Activated T-helper 2 cell treated with anti-CD3 and anti-CD28 coated beads, Interferon-gamma antibody, Interleukin-2, Interleukin-4, amounts not matched to agents 10 μg/mL and 5 μg/mL and 100 μg/mL, durations not matched to agents 14 hours and 24 hours and 36 hours (primary cell): ENCODE data around the gene PPM1F. TPM values are rescaled to one million over a fixed set of nuclear protein-coding genes. Genes with fewer than 3 reads are reported as not detected.
"Not testable (repeated sequence)": the region's sequence is repeated elsewhere in the genome, so short reads cannot be mapped to it uniquely, and the experiment has no call there.

Experiments used
- DNase-seq: peaks from one replicate; pipeline ENCODE4 v3.0.0; 2021; ENCODE audit warnings: low spot score
- H3K27ac Mint-ChIP-seq: one replicate; pipeline ENCODE4 v1.8.0; 2021; ENCODE audit warnings: mixed read lengths
- H3K27me3 Mint-ChIP-seq: one replicate; pipeline ENCODE4 v1.8.0; 2021; ENCODE audit warnings: low read depth, mixed read lengths
- H3K36me3 Mint-ChIP-seq: one replicate; pipeline ENCODE4 v1.8.0; 2021; ENCODE audit warnings: low read depth, mixed read lengths
- H3K4me1 Mint-ChIP-seq: one replicate; pipeline ENCODE4 v1.8.0; 2021; ENCODE audit warnings: low read depth, mixed read lengths
- H3K4me3 Mint-ChIP-seq: one replicate; pipeline ENCODE4 v1.8.0; 2021; ENCODE audit warnings: low read depth, mild to moderate bottlenecking, moderate library complexity, mixed read lengths
- H3K9me3 Mint-ChIP-seq: one replicate; pipeline ENCODE4 v1.8.0; 2021; ENCODE audit warnings: mixed read lengths
- intact Hi-C: fragments of 100-400 bp; cut with micrococcal nuclease; formaldehyde crosslinking; loops from one replicate; pipeline ENCODE4 v1.15.1; 2023
- total RNA-seq: library from RNA; stranded (reverse); gene quantifications from 2 replicates; pipeline ENCODE4 v1.2.3, GENCODE V29; 2022

The PPM1F gene
- total RNA-seq, 1 donor from 2014 or later, result 26.4 TPM

- H3K9me3 Mint-ChIP-seq, intact Hi-C loops, DNase-seq, H3K36me3 Mint-ChIP-seq, H3K4me3 Mint-ChIP-seq, H3K27ac Mint-ChIP-seq, H3K4me1 Mint-ChIP-seq, H3K27me3 Mint-ChIP-seq: not testable (repeated sequence)
These were observed 42.3 kb downstream of the PPM1F start for GRCh38 chr22:21910367-21910766.

- Mint-ChIP-seq H3K4me1 (no peaks in the 10 kb centered on the region), H3K27me3 (no peaks in the 10 kb centered on the region), H3K27ac (no peak overlapping the region), H3K4me3 (no peak overlapping the region), H3K9me3 (no peaks in the 10 kb centered on the region), H3K36me3 (no peaks in the 10 kb centered on the region)
- intact Hi-C loops, result no loop called here
- no peak for DNase-seq
These were observed 42.8 kb downstream of the PPM1F start for GRCh38 chr22:21909871-21910270.

DNA sequence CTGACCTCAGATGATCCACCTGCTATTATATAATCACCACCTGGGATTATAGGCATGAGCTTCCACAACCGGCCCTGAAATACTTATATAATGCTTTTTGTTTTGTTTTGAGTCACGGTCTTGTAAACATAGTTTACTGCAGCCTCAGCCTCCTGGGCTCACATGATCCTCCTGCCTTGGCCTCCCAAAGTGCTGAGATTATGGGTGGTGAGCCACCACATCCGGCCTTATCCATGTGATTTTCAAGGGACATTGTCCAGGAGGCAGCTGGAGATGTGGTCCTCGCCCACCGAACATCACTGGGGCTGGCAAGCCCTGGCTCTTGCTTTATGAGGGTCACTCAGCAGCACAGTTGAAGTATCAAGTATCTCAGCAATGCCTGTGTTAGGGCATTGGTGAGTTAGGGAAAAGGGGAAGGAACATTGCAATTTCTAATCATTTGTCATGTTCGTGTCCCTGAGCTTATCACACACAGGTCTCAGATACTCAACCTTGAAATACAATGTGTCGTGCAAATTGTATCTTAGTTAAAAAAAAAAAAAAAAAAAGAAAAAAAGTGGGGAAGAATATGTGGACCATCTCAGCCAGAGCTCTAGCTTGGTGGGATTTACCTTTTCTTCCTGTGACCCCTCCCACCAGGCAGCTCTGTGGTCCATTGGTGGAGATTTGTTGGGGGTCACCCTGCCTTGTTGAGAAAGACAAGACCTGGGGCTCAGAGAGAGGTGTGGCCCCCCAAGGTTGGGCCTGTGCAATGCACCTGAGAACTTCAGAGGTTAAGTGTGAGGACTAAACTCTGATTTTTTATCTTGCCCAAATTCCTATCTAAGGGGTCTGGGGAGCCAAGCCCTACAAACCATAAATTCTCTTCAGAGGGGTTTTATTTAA is 44.8 kb downstream of the PPM1F start:
- no peaks in the 10 kb centered on the region for H3K36me3 Mint-ChIP-seq
- no peak overlapping the region for H3K27ac Mint-ChIP-seq
- intact Hi-C loops, result no loop called here

DNA sequence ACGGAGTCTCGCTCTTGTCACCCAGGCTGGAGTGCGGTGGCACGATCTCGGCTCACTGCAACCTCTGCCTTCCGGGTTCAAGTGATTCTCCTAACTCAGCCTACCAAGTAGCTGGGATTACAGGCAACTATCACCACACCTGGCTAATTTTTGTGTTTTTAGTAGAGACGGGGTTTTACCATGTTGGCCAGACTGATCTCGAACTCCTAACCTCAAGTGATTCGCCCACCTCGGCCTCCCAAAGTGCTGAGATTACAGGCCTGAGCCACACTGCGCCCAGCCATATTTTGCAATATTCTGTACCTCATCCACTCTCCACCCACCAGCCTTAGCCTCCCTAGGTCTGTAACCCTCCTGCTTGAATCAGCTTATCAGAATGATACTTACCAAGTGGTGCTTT is 47.4 kb downstream of the PPM1F start:
- H3K4me1 Mint-ChIP-seq, H3K27ac Mint-ChIP-seq, H3K4me3 Mint-ChIP-seq, intact Hi-C loops, H3K9me3 Mint-ChIP-seq, H3K27me3 Mint-ChIP-seq, DNase-seq, H3K36me3 Mint-ChIP-seq: not testable (repeated sequence)

More for the DNA sequence above, 44.8 kb downstream of the PPM1F start:
- Mint-ChIP-seq H3K27me3 (no peaks in the 10 kb centered on the region), H3K4me1 (no peaks in the 10 kb centered on the region), H3K9me3 (no peaks in the 10 kb centered on the region), H3K4me3 (no peak overlapping the region)
- no peak for DNase-seq

DNA sequence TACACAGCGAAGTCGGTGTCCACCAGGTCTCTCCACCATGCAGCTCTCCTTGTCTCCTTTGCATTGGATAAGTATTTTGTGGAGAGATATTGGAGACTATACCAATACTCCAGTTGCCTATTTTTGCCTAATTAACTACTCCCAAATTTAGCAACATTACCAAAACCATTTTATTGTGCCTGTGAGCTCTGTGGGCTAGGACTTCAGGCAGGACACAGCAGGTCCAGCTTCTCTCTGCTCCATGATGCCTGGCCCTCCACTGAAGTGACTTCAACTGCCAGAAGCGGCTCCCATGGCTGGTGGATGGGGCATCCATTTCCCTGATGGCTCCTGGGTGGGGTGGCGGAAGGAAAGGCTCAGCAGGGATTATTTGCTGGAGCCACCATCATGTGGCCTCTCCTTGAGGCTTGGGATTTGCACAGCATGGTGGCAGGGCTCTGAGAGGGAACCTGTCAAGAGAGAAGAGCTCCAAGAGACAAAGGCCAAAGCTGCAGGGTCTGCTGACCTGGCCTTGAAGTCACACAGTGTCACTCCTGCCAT is 48.3 kb downstream of the PPM1F start:
- no peak overlapping the region for H3K27ac Mint-ChIP-seq

GRCh38 chr22:21903283-21903682 is 49.4 kb downstream of the PPM1F start:
- DNase-seq, result no peak
- Mint-ChIP-seq H3K27ac (no peak overlapping the region), H3K4me3 (no peak overlapping the region), H3K9me3 (no peaks in the 10 kb centered on the region), H3K36me3 (no peaks in the 10 kb centered on the region), H3K4me1 (no peaks in the 10 kb centered on the region), H3K27me3 (peaks cover 4% of the 10 kb centered on the region)
- intact Hi-C loops, result no loop called here

More for the DNA sequence above, 48.3 kb downstream of the PPM1F start:
- intact Hi-C loops, result no loop called here
- H3K9me3 Mint-ChIP-seq, result no peaks in the 10 kb centered on the region
- H3K36me3 Mint-ChIP-seq, result no peaks in the 10 kb centered on the region
- no peaks in the 10 kb centered on the region for H3K4me1 Mint-ChIP-seq
- H3K27me3 Mint-ChIP-seq, result peaks cover 4% of the 10 kb centered on the region
- no peak for DNase-seq
- H3K4me3 Mint-ChIP-seq, result no peak overlapping the region

- H3K4me3 Mint-ChIP-seq, result no peak overlapping the region
- no peak for DNase-seq
- intact Hi-C loops, result no loop called here
- no peaks in the 10 kb centered on the region for H3K9me3 Mint-ChIP-seq
- H3K27me3 Mint-ChIP-seq, result peaks cover 6% of the 10 kb centered on the region
- no peaks in the 10 kb centered on the region for H3K36me3 Mint-ChIP-seq
- no peak overlapping the region for H3K27ac Mint-ChIP-seq
- no peaks in the 10 kb centered on the region for H3K4me1 Mint-ChIP-seq
These were observed 50.2 kb downstream of the PPM1F start for GRCh38 chr22:21902296-21903087.

DNA sequence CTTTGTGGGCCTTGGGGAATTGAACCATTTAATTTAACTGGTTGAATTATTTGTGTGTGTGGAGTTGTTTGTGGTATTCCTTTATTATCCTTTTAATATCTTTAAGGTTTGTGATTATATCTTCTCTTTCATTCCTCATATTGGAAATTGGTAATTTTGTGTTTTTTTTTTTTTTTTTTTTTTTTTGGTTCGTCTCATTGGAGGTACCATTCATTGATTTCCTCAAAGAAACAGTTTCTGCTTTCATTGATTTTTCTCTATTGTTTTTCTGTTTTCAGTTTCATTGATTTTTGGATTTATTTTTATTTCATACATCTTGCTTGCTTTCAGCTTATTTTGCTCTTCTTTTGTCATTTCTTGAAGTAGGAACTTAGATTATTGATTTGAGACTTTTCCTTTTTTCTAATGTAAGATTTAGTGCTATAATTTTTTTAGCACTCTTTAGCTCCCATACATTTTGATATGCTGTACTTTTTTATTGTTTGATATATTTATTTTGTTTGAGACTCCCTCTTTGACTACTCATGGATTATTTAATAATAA is 54.2 kb downstream of the PPM1F start:
- H3K27ac Mint-ChIP-seq, result no peak overlapping the region
- H3K4me1 Mint-ChIP-seq, result no peaks in the 10 kb centered on the region
- intact Hi-C loops, result no loop called here
- no peak for DNase-seq
- peaks cover 19% of the 10 kb centered on the region for H3K27me3 Mint-ChIP-seq
- H3K36me3 Mint-ChIP-seq, result no peaks in the 10 kb centered on the region
- H3K9me3 Mint-ChIP-seq, result no peaks in the 10 kb centered on the region
- H3K4me3 Mint-ChIP-seq, result no peak overlapping the region

- Mint-ChIP-seq H3K36me3 (no peaks in the 10 kb centered on the region), H3K4me1 (no peaks in the 10 kb centered on the region), H3K4me3 (no peak overlapping the region), H3K9me3 (no peaks in the 10 kb centered on the region), H3K27me3 (peaks cover 19% of the 10 kb centered on the region), H3K27ac (no peak overlapping the region)
- no peak for DNase-seq
- intact Hi-C loops, result no loop called here
These were observed 55.6 kb downstream of the PPM1F start for GRCh38 chr22:21896951-21897513.

GRCh38 chr22:21896275-21896674 is 56.4 kb downstream of the PPM1F start:
- DNase-seq, H3K4me3 Mint-ChIP-seq, H3K36me3 Mint-ChIP-seq, intact Hi-C loops, H3K4me1 Mint-ChIP-seq, H3K9me3 Mint-ChIP-seq, H3K27ac Mint-ChIP-seq: not testable (repeated sequence)
- H3K27me3 Mint-ChIP-seq, result peaks cover 19% of the 10 kb centered on the region

DNA sequence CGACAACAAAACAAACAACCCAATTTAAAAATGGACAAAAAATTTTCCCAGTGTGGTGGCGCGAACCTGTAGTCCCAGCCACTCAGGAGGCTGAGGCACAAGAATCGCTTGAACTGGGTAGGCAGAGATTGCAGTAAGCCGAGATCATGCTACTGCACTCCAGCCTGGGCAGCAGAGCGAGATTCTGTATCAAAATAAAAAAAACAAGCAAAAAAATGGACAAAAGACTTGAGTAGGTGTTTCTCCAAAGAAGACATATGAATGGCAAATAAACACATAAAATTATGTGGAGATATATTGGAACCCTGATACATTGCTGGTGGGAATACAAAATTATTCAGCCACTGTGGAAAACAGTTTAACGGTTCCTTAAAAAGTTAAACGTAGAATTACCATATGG is 57.8 kb downstream of the PPM1F start:
- Mint-ChIP-seq H3K9me3 (no peaks in the 10 kb centered on the region), H3K36me3 (no peaks in the 10 kb centered on the region), H3K4me1 (no peaks in the 10 kb centered on the region), H3K27me3 (peaks cover 17% of the 10 kb centered on the region), H3K4me3 (no peak overlapping the region), H3K27ac (no peak overlapping the region)
- no peak for DNase-seq
- intact Hi-C loops, result no loop called here

DNA sequence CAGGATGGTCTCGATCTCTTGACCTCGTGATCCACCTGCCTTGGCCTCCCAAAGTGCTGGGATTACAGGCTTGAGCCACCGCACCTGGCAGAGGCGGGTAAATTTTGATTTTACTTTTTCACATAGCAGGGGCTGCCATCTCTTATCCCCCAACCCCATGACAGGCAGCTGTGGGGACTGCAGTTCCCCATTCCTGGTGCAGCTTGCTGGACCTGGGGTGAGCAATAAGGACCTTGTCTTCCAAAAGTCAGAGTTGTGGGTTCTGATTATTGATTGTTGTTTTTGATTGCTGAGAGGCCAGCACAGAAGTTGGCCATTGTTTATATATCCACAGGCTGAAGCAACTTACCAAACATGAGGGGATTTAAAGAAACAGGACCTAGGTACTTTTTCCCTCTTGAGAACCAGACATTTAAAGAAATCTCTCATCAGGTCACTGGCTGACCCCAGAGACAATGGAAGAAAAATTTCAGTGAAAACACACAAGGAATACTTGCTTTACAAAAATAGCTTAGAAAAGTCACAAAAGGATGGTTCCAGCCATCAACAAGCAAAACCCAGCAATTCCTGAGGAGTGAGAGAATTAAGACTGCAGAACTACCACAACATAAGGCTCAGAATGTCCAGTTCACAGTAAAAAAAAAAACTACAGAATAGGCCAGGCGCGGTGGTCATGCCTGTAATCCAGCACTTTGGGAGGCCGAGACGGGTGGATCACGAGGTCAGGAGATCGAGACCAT is 63.2 kb downstream of the PPM1F start:
- Mint-ChIP-seq H3K9me3 (no peaks in the 10 kb centered on the region), H3K4me1 (no peaks in the 10 kb centered on the region)

More for the DNA sequence above, 63.2 kb downstream of the PPM1F start:
- Mint-ChIP-seq H3K36me3 (no peaks in the 10 kb centered on the region), H3K27me3 (peaks cover 6% of the 10 kb centered on the region), H3K27ac (no peak overlapping the region), H3K4me3 (no peak overlapping the region)
- no peak for DNase-seq
- intact Hi-C loops, result no loop called here
